NCI-H446 treated with DMSO at 0.1 percent for 48 hours (cell line): ENCODE measurements around the gene GRB10.
"Not testable (repeated sequence)": the region's sequence is repeated elsewhere in the genome, so short reads cannot be mapped to it uniquely, and the experiment has no call there.

Experiments
- DNase-seq: peaks from one replicate; lab custom pipeline; 2025; lab: John Stamatoyannopoulos, UW

GRB10 gene

DNA sequence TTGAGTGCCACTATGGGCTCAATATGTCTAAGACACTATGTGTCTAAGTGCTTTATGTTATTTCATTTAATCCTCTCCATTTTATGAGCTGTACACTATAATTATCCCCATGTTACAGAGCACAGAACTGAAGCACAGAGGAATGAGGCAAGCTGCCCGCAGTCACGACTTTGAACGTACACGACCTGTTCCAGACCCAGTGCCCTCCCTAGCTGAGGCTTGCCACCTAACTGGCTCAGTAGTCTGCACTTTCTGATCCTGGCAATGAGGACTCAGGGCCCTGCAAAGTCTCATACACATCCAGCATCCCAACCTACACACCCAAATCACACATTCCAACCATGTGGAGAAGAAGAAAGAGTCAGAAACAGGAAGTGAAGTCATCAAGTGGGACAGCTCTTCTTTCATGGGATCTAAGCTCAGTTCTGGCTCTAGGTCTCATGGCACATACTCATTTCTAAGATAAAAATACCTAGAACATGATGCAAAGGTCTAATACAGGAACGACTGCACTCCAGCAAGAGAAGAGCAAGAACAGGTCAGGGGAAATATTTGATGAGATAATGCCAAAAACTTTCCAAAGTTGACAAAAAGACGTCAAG is 175.1 kb downstream of the GRB10 start:
- DNase-seq, result no peak

DNA sequence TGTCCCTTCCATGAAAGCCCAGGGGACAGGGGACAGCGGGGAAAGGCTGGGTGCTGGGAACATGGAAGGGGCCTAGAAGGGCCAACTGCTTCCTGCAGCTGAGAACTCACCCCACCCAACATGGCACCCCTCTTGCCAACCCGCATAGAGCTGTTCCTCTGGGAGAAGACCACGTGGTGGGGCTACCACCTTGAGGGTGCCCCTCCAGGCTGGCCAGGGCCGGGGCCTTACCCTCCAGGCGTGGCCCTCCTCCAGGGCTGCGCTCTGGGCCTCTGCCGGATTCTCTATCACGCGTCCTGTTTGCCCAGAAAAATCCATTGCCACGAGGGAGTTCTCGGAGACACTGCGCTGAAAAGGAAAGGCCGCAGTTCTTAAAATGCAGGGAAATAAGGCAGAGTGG is 177.6 kb downstream of the GRB10 start:
- DNase-seq, result no peak

DNA sequence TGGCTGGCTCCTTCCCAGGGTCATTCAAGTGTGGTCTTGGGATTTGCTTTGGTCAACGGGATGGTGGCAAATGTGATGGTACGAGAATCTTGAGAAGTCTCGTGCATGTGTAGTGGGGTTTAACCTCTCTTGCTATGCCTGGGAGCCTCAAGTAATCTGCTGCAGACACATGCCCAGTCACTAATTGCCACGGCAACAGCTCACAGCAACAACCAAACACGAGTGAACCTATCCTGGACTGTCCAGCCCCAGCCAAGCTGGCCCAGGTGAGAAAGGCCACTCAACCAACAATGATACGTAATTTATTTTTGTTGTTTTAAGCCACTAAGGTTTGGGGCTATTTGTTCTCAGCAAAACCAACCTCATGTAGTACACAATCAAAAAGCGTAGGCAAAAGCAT is 179.4 kb downstream of the GRB10 start:
- DNase-seq, result no peak

DNA sequence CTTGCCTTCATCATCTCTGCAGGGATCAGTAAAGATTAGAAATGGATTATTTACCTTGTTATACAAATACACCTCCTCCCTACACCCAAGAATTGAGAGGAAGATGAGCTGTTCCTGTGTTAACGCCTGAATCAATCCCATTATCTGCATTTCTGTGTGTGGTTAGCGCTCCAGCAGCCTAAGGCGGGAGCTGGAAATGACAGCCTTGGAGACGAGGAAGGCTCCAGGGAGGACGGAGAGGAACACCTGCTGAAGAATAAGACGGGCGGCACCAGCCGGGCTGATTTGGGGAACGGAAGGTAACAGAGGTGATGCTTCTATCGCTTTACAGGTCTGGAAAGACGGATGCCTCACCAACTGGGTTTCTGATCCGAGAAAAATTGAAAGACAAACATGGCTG is 183.3 kb downstream of the GRB10 start:
- no peak for DNase-seq

DNA sequence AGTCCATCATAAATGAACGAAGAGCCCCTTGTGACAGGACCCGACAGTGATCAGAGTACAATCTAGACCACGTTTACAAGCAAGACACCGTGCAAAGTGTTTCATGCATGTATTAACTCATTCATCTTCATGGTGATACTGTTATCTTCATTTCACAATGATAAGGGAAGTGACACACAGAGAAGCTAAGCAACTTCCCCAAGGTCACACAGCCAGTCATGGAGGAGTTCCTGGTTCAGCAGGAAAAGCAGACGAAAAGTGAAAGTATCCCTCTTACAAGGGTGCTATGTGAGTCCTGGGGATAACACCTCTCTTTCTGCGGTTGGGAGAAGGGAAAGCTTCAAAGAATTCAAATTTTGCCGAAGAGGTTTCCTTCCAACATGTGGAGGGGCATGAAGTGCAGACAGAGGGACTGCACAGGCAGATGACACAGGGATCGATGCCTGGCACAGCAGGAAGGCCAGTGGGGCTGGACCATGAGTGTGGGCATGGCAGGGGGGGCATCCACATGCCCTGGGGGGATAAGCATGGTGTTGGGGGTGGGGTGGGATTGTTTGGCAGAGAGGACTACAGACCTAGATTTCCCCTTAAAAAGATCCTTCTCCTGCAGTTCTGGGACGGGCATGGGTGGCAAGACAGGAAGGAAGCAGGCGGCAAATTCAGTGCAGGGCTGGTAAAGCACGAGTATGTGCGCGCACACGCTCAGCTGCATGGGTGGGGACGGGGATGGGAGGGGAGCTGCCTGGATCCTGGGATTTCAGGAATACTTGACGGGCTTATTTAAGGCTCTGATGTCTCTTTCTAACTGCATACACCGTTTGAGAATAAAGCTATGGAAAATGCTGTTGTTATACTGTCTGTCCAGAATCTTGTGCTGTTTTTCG is 184.0 kb downstream of the GRB10 start:
- no peak for DNase-seq

DNA sequence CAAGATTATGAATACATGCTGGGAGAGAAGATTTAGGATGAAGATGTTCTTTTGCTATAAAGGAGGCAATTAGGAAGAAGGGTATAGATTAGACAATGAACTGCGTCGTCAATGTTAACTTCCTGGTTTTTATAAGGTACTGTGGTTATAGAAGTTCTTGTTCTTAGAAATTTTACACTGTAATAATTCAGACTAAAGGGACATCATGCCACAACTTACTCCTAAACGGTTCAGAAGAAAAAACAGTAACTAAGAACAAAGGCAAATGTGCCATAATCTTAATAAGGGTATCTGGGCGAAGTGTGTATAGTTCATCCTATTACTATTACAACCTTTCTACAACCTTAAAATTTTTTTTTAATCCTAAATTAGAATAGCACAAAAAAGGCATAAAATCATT is 186.2 kb downstream of the GRB10 start:
- no peak for DNase-seq

DNA sequence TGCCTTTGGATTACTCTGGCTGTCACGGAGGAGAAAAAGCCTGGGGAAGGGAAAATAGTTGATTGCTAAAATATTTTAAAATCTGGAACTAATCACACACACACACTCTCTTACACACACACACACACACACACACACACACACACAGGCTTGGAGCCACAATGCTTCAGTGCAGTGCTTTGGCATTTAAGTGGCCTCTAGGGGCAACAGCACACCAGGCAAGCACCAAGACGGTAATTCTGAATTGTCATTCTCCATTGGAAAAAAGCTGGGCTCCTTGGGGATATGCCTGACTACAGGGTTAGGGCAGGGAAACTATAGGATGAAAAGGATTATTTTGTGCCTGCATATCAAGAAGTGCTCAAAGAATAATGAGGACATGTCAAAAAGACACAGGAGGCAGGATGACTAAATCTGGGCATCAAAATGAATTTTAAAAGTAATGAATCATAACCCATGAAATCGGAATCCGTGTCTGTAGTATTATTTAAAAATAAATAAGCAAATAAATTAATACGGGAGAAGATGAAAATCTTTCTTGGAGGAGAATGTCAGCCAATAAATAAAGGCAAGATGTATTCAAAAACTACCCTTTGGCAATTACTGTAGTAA is 187.1 kb downstream of the GRB10 start:
- no peak for DNase-seq

DNA sequence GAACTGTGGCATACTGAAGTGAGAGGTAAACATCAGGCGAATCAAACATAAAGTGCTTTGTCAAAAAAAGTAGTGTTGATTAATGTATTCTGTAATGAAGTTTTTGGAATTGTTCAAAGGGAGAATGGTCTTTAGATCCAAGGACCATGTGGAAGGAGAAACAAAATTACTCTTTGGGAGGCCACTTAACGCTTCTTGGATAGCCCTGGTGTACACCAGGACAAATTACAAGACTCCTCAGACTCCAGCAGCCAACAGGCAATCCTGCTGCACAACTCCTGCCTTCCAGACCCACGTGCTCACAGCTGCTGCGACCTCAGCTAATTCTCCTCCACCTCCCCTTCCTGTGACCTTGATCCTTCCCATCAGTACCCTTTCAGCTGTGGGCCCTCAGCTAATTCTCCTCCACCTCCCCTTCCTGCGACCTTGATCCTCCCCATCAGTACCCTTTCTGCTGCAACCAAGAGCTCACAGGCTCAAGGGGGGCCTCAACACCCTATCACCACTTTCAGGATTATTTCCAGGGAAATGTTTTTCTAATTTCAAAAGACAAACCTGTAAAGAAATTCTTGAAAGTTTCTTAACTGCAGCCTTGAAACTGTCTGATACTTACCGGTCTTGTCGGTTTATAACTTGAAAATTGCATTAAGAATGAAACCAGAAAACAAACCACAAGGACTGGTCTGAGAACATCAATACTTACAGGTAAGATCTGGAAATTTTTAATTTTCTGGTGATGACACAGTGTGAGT is 187.8 kb downstream of the GRB10 start:
- DNase-seq, result no peak

DNA sequence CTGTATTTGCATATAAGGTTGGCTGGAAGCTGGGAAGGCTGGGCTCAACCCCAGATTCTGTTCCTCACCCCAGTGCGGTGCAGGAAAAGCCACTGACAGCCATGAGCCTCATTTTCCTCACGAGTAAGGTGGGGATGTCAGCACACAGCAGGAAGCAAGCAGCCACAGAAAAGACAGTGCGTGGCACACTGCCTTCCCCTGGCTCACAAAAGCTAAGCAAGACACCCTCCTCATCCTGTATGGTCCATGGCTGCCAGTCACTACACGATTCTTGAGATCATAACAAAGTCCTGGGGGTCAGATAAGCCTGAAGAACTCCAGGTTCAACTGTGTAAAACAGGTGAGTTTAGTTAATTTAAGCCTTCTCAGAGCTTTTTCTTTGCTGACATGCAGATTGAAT is 188.6 kb downstream of the GRB10 start:
- no peak for DNase-seq

DNA sequence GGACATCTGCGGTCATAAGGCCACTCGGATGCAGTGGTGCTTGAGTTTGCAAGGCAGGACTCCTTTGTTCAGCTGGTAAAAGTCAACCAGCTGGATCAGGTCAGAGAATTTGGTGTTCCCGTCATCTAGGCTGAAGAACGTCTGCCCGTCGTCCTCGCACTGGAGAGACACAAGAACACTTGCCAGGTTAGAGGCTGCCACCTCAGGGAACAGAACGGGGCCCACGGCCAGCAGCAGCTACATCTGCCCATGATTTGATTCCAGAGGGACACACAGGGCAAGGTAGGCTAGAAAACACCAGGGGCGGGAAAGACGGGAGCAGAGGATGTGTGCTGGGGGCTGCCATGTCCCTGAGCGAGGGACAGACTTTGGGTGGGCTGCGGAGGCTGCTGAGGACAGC is 189.8 kb downstream of the GRB10 start:
- no peak for DNase-seq

DNA sequence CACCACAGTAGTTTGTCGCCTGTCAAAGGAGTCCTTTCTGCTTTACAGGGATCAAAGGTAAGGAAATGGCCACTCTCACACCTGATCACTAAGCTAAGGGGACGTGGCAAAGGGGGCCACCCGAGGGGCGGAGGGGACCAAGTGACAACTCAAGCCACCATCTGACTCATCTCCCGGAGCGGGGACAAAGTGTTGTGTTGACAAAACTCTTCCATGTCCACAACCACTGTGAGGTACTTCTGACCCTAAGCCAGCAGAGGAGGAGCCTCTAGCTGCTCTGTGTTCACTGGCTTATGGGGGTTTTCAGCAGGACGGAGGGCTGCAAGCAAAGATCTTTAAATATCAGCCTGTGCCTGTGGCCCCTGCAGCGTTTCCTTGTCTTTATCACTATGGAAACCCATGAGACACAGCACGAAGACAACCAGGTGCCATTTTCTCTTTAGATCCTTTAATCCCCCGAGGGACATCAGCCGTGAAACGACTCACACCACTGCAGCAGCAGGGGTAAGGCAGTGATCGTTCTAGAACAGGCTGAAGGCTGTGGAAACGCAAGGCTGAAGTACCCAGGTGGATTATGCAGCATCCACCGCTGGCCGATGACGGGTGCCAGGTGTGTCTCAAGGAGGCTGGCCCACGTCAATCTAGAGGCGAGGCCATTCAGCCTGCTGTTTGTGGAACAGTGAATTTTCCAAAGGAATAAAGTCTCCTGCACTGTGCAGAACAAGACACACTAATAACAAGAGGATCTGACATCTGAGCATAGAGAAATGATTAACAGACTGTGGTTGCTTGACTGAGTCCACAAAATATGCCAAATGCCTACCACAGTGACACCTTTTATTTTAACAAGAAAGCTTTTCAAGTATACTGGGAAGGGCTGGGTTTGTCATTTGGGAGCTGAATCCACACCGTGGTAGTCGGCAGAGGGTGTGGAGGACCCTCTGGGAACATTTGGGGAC is 190.9 kb downstream of the GRB10 start:
- DNase-seq, result no peak

DNA sequence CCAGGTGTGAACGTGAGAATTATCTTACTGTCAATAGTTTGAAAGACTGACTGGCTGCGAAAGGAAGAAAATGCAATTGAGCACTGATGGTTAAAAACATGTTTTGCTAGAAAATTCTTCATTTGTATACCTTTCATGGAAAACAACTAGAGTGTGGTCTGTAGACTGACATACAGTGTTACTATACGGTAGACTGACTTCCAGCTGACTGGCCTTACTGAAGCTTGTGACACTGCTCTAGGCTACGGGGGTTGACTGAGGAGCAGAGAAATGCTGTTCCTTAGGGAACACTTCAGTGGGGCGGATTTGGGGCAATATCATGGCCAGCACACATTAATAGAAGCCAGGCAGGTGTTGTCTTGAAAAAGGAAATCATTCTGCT is 191.6 kb downstream of the GRB10 start:
- DNase-seq, result no peak

DNA sequence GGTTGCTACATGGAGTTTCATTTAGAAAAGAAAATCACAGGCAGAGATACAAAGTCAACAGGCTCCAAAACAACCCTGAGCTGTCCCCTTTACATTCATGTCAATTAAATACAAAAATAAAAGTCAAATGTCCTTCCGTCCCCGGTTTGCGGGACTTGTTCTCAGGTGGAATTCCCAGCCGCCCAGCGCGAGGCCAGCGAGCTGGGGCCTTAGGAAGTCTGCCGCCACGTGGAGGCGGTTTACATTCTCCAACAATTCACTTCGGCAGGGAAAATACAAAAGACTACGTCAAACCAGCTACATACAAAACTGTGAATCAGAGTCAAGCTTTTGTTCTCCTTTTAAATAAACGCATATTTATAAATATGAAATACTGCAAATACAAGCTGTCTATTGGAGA is 192.2 kb downstream of the GRB10 start:
- DNase-seq, result no peak

DNA sequence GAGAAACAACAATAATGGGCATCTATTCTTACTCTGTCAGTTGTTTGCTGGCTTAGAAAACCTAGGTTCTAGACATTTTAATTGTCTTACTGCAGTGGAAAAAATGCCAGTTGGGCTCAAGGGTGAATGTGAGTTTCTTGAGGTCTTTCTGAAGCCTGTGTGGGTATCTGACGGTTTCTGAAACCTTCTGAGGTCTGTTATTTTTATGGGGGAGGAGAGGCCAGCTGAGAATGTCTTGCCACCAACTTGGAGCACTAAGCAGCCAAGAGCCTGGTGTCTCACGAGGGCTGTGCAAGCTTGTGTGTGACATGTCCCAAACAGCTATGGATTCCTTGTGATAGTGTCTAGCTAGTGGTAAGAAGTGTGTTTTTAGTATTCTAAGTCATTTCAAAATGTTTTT is 193.3 kb downstream of the GRB10 start:
- no peak for DNase-seq

DNA sequence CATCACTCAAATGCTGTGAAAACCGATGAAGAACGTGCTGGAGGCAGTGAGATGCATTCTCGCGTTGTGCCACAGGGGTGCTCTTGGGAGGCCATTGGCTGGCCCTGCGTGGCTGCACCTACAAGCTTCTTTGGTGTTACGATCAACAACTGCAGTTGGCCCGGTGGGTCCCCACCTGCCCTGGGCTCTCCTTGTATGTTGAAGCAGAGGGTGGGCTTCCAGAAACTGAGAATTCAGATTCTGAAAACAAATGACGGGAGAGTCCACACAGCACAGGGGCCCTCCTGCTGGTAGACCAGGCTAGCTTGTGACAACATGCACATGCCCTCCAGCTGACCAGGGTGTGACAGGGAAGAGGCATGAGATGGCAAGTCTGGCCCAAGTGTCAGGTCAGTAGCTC is 193.8 kb downstream of the GRB10 start:
- no peak for DNase-seq

DNA sequence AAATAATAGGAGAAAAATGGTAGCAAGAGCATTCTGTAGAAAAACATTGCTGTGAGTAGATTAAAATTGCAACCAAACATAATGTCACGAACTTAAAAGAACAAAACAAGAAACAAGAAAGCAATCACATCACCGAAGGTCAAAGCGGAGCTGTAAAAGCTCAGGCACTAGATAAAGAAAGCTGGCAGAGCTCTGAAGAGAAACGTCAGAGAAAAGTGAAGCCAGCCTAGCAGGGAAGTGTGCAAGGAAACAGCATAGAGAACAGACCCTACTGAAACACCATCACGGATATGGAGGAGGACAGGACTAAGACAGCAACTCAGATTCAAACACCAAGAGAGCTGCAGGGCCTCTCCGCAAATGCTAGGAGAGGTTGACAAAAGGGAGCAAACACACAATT is 195.0 kb downstream of the GRB10 start:
- no peak for DNase-seq

DNA sequence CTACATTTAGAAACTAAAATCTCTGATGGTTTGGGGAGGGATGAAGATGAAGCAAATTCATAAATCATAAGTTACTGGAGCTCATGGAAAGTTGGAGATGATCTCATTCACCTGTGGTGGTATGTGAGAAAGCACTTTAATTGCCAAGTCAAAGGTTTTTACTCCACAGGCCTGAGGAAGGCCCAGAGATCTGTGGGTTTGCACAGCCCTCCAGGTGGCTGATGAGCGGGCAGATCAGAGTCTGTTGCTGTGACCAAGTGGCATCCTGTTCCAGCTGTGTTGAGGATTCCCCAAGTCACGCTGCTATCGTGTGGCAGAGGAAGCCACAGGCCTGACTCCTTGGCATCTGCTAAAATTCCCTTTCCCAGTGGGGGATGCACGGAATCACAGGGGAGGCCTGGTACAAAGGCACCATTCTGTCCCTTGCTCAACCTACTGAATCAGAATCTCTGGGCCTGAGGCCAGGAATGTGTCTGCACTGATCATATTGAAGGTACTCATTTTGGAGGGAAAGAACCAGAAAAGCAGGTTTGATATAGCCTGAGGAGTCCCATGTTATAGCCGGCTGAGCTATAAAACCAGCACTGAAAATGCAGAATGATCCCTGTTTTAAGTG is 197.8 kb downstream of the GRB10 start:
- DNase-seq, result no peak

DNA sequence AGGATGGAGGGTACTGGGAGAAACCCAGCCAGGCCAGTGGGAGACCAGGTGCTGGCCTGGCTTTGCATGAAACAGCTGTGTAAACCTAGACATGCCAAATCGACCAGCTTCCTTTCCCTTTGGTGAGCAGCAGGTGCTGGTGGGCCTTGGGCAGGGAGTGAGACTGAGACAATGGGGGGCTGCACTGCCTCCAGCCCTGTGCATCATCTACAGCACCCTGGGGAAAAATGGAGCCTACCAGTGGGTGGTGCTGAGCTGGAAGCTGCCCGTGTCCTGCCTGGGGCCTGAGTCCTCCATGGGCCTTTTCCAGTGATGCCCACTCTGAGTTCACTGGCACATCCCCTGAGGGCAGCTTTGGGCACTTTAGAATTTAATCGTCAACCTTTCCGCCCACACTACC is 198.3 kb downstream of the GRB10 start:
- no peak for DNase-seq

DNA sequence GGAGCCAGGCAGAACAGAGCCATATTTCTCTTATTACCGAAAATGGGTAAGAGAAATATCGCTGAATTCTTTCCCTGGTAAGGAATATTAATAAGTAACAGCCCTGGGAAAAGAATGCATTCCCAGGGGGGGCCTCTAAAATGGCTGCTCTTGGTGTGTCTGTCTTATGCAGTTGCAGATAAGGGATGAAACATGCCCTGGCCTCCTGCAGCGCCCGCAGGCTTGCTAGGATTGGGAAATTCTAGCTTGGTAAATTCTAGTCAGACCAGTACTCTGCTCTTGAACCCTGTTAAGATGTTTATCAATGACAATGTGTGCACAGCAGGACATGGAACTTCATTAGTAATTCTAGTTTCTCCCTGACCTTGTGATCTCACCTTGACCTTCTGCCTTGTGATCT is 199.4 kb downstream of the GRB10 start:
- not testable (repeated sequence) for DNase-seq

DNA sequence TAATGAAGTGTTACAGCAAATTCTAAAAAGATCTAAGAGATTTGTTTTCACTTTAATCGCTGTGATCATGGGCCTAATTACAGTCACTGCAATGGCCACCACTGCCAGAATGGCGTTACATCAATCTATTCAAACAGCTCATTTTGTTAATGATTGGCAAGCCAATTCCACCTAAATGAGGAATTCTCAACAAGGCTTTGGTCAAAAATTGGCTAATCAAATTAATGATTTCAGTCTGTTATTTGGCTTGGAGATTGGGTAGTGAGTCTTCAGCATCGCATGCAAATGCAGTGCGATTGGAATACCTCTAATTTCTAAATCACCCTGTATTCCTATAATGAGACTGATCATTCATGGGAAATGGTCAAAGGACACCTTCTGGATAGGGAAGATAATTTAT is 200.4 kb downstream of the GRB10 start:
- DNase-seq, result not testable (repeated sequence)

DNA sequence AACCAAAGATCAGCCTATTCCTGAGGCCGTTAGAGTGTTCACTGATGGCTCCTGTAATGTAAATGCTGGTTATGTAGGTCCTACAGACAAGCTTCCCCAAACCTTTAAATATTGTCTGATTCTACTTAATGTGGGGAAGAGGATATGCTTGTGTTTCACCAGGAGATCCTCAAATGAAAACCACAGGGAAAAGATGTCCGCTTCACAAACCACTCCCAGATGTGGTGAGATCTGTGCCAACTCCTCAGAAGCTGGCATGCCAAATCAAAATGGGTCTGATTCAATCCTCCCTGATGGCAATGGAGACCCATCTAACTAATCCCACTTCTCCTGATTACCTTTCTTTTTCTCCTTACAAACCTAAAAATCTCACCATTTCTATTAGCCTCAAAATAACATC is 202.0 kb downstream of the GRB10 start:
- not testable (repeated sequence) for DNase-seq
